22Rv1 (cell line): Measurements from ENCODE around the gene FUCA1.

Experiments used
- CTCF ChIP-seq: fragments of 450-650 bp; IDR thresholded peaks from 2 replicates; pipeline ENCODE4 v1.5.1; 2017; ENCODE audit warnings: mild to moderate bottlenecking
- ZFX ChIP-seq: fragments of 450-650 bp; IDR thresholded peaks from 2 replicates; pipeline ENCODE4 v1.6.1; 2017; ENCODE audit warnings: antibody characterized with exemption, borderline replicate concordance

GRCh38 chr1:23827717-23828116 is 40.4 kb downstream of the FUCA1 start:
- TF ChIP-seq CTCF (no peak), ZFX (no peak)
